AG04449 (cell line): ENCODE data around the gene PTPRG.

ENCODE experiments used
- CTCF ChIA-PET: fragments of 350-600 bp; formaldehyde crosslinking; extraction: SDS; loops from one replicate; lab custom pipeline; 2021; ENCODE audit warnings: antibody characterized with exemption; lab: Yijun Ruan, JAX
- POLR2A ChIA-PET: fragments of 400-600, 350-600 bp; formaldehyde crosslinking; extraction: SDS; loops from one replicate; lab custom pipeline; 2020; ENCODE audit warnings: antibody characterized with exemption, inconsistent platforms; lab: Yijun Ruan, JAX
- DNase-seq: peaks from one replicate; pipeline ENCODE4 v3.0.0-alpha.2; 2010; ENCODE audit warnings: low read depth, low spot score
- H3K4me3 ChIP-seq: 2 replicates; pipeline ENCODE4 v1.5.1; 2011; ENCODE audit warnings: low read depth, mild to moderate bottlenecking, control low read depth, low read length
- CTCF ChIP-seq: IDR thresholded peaks from one replicate; pipeline ENCODE4 v1.5.1; 2011; ENCODE audit warnings: mild to moderate bottlenecking, moderate library complexity, low read length, control low read depth, inconsistent platforms; ENCODE audit not compliant: insufficient read depth; ENCODE audit errors: missing control alignments

PTPRG gene

GRCh38 chr3:61946570-61947324 is 385.4 kb downstream of the PTPRG start:
- no peak for TF ChIP-seq CTCF
- CTCF ChIA-PET: interaction anchor here (1.4 to 2.4 kb wide), 2 partner anchors 10 to 12 kb away, joined by 4 to 32 read pairs; no protein-coding TSS in a partner anchor
- DNase-seq: no peak
- POLR2A ChIA-PET: no interaction called here
- no peak overlapping the region for H3K4me3 ChIP-seq

- H3K4me3 ChIP-seq: no peak overlapping the region
- no peak for TF ChIP-seq CTCF
- ChIA-PET POLR2A (no interaction called here), CTCF (interaction anchor here (2.4 kb wide), 1 partner anchor 10 kb away, joined by 32 read pairs; no protein-coding TSS in a partner anchor)
- no peak for DNase-seq
These were observed 386.1 kb downstream of the PTPRG start for GRCh38 chr3:61947456-61947855.

GRCh38 chr3:61948699-61949305 is 387.4 kb downstream of the PTPRG start:
- CTCF ChIA-PET: interaction anchor here (1.3 kb wide), 1 partner anchor 12 kb away, joined by 7 read pairs; no protein-coding TSS in a partner anchor

GRCh38 chr3:61954097-61954540 is 392.7 kb downstream of the PTPRG start:
- H3K4me3 ChIP-seq: no peak overlapping the region
- ChIA-PET POLR2A (no interaction called here), CTCF (interaction anchor here (1.3 to 1.9 kb wide), 2 partner anchors 18 to 389 kb away, joined by 4 to 6 read pairs; no protein-coding TSS in a partner anchor)
- DNase-seq: peak; percentile 50
- no peak for TF ChIP-seq CTCF

More at GRCh38 chr3:61948699-61949305, 387.4 kb downstream of the PTPRG start:
- POLR2A ChIA-PET: no interaction called here
- no peak overlapping the region for H3K4me3 ChIP-seq
- DNase-seq: no peak
- no peak for TF ChIP-seq CTCF

- ChIA-PET CTCF (interaction anchor here (1.9 kb wide), 1 partner anchor 19 kb away, joined by 6 read pairs; no protein-coding TSS in a partner anchor), POLR2A (no interaction called here)
- no peak for DNase-seq
- TF ChIP-seq CTCF: no peak
- H3K4me3 ChIP-seq: no peak overlapping the region
These were observed 394.1 kb downstream of the PTPRG start for GRCh38 chr3:61955483-61955882.

GRCh38 chr3:61956236-61956635 is 394.9 kb downstream of the PTPRG start:
- POLR2A ChIA-PET: interaction anchor here (0.9 kb wide), 1 partner anchor 61 kb away, joined by 3 read pairs; no protein-coding TSS in a partner anchor

More at GRCh38 chr3:61956236-61956635, 394.9 kb downstream of the PTPRG start:
- peak; percentile 56 for DNase-seq
- CTCF ChIA-PET: no interaction called here
- H3K4me3 ChIP-seq: no peak overlapping the region
- TF ChIP-seq CTCF: no peak
